ENCODE results near the gene CARD14.

The CARD14 gene

GRCh38 chr17:80218391-80218790, 48.6 kb downstream of the CARD14 start:
- Histone ChIP-seq H2AFZ (ENCODE audit: low read length) (no peak overlapping the region), H3F3A (ENCODE audit: insufficient read depth, low read length) (peaks cover 10% of the 10 kb centered on the region), H3K79me2 (ENCODE audit: low read length) (peaks cover 32% of the 10 kb centered on the region), H4K20me1 (ENCODE audit: insufficient read depth, low read length) (no peaks in the 10 kb centered on the region), H3K9me2 (replicated peaks; ENCODE audit: insufficient read depth, low read length) (no peaks in the 10 kb centered on the region), H3K9me3 (replicated peaks; ENCODE audit: insufficient read depth, low read length) (no peaks in the 10 kb centered on the region), H3K9ac (ENCODE audit: low read length) (no peak overlapping the region), H3K4me1 (ENCODE audit: low read length) (peaks cover 7% of the 10 kb centered on the region), H3K27me3 (replicated peaks; ENCODE audit: insufficient read depth, low read length) (no peaks in the 10 kb centered on the region), H3K4me2 (ENCODE audit: low read depth, low read length) (no peak overlapping the region; the same call in 1 of the 2 replicates), H3K4me3 (ENCODE audit: low read length) (no peak overlapping the region), H3K36me3 (replicated peaks; ENCODE audit: insufficient read depth, low read length) (no peaks in the 10 kb centered on the region), H3K27ac (ENCODE audit: low read length) (no peak overlapping the region)
- TF ChIP-seq EZH2 (optimal IDR thresholded peaks at IDR 0.05; ENCODE audit: low read depth, low read length) (no peak), EZH2phosphoT487 (IDR thresholded peaks at IDR 0.05; ENCODE audit: low read length) (no peak), CTCF (IDR thresholded peaks at IDR 0.05; ENCODE audit: low read length) (no peak)
- DNase-seq, result no peak

- Histone ChIP-seq H3K79me2 (ENCODE audit: low read length) (peaks cover 32% of the 10 kb centered on the region), H3K27ac (ENCODE audit: low read length) (peak overlapping the region; percentile 87), H3K36me3 (replicated peaks; ENCODE audit: insufficient read depth, low read length) (no peaks in the 10 kb centered on the region), H3F3A (ENCODE audit: insufficient read depth, low read length) (peaks cover 10% of the 10 kb centered on the region), H3K27me3 (replicated peaks; ENCODE audit: insufficient read depth, low read length) (no peaks in the 10 kb centered on the region), H2AFZ (ENCODE audit: low read length) (peak overlapping the region; percentile 89), H3K4me3 (ENCODE audit: low read length) (peak overlapping the region; percentile 97), H3K9me3 (replicated peaks; ENCODE audit: insufficient read depth, low read length) (no peaks in the 10 kb centered on the region), H4K20me1 (ENCODE audit: insufficient read depth, low read length) (no peaks in the 10 kb centered on the region), H3K4me1 (ENCODE audit: low read length) (peaks cover 7% of the 10 kb centered on the region), H3K9me2 (replicated peaks; ENCODE audit: insufficient read depth, low read length) (no peaks in the 10 kb centered on the region), H3K9ac (ENCODE audit: low read length) (peak overlapping the region; percentile 92), H3K4me2 (ENCODE audit: low read depth, low read length) (peak overlapping the region; percentile 91)
- TF ChIP-seq CTCF (IDR thresholded peaks at IDR 0.05; ENCODE audit: low read length), result no peak
- no peak for TF ChIP-seq EZH2phosphoT487 (IDR thresholded peaks at IDR 0.05; ENCODE audit: low read length)
- TF ChIP-seq EZH2 (optimal IDR thresholded peaks at IDR 0.05; ENCODE audit: low read depth, low read length), result no peak
- peak; percentile 95 for DNase-seq
These were observed 49.4 kb downstream of the CARD14 start for GRCh38 chr17:80219013-80219762.

- Histone ChIP-seq H3K9ac (ENCODE audit: low read length) (peak overlapping the region; percentile 92), H3K27ac (ENCODE audit: low read length) (peak overlapping the region; percentile 87), H3K36me3 (replicated peaks; ENCODE audit: insufficient read depth, low read length) (no peaks in the 10 kb centered on the region), H2AFZ (ENCODE audit: low read length) (peak overlapping the region; percentile 89), H3K4me1 (ENCODE audit: low read length) (peaks cover 7% of the 10 kb centered on the region), H4K20me1 (ENCODE audit: insufficient read depth, low read length) (no peaks in the 10 kb centered on the region), H3K4me2 (ENCODE audit: low read depth, low read length) (peak overlapping the region; percentile 91), H3F3A (ENCODE audit: insufficient read depth, low read length) (peaks cover 10% of the 10 kb centered on the region), H3K9me2 (replicated peaks; ENCODE audit: insufficient read depth, low read length) (no peaks in the 10 kb centered on the region), H3K4me3 (ENCODE audit: low read length) (peak overlapping the region; percentile 97), H3K79me2 (ENCODE audit: low read length) (peaks cover 32% of the 10 kb centered on the region), H3K9me3 (replicated peaks; ENCODE audit: insufficient read depth, low read length) (no peaks in the 10 kb centered on the region), H3K27me3 (replicated peaks; ENCODE audit: insufficient read depth, low read length) (no peaks in the 10 kb centered on the region)
- DNase-seq, result no peak
- TF ChIP-seq EZH2 (optimal IDR thresholded peaks at IDR 0.05; ENCODE audit: low read depth, low read length) (no peak), CTCF (IDR thresholded peaks at IDR 0.05; ENCODE audit: low read length) (no peak), EZH2phosphoT487 (IDR thresholded peaks at IDR 0.05; ENCODE audit: low read length) (no peak)
These were observed 49.9 kb downstream of the CARD14 start for GRCh38 chr17:80219763-80220053.

Measured in MM.1S (cell line).